ENCODE data around the gene EBPL. TPM values are rescaled to one million over a fixed set of nuclear protein-coding genes. Genes with fewer than 3 reads are reported as not detected.

The EBPL gene
- total and polyA plus RNA-seq, 9 of the 15 experiments (the other 6 are each of a cell fraction or from before 2014, with no cell fraction given), result 5.2 to 68.3 (median 43.0) TPM

DNA sequence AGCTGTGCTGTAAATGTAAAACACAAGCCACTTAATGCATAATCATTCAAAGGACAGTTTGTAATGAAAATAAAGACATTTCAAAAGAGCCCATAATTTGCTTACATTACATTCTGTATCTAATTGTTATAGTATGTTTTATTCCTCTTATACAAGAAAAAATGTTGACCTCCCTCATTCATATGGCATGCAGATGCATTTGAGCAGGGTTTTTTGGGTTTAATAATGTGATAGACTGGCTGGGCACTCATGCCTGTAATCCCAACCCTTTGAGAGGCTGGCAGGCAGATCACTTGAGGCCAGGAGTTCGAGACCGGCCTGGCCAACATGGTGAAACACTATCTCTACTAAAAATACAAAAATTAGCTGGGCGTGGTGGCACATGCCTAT, 74.6 kb downstream of the EBPL start:
- in situ Hi-C loops (cut with MboI), result loop anchor here (10.0 kb wide), 1 partner anchor 192 kb away; no protein-coding TSS in a partner anchor
- intact Hi-C loops (cut with micrococcal nuclease), result no loop called here
- POLR2A ChIA-PET, result interaction anchor here (1.5 kb wide), 1 partner anchor 14 kb away, joined by 4 read pairs; no protein-coding TSS in a partner anchor
- Histone ChIP-seq H4K20me1 (replicated peaks; ENCODE audit: control insufficient read depth, insufficient read depth, low read length) (no peaks in the 10 kb centered on the region), H3K4me2 (ENCODE audit: insufficient read depth, low read length) (no peak overlapping the region), H3K9me1 (ENCODE audit: control insufficient read depth, insufficient read depth, low read length) (no peaks in the 10 kb centered on the region), H2AFZ (ENCODE audit: low read depth, low read length) (no peak overlapping the region), H3K36me3 (ENCODE audit: control insufficient read depth, insufficient read depth, low read length) (no peaks in the 10 kb centered on the region), H3K9me3 (replicated peaks; ENCODE audit: control insufficient read depth, insufficient read depth, low read depth, low read length) (no peaks in the 10 kb centered on the region), H3K27me3 (ENCODE audit: control insufficient read depth in 2 of 2, insufficient read depth in 2 of 2, low read length in 2 of 2) (no peaks in the 10 kb centered on the region), H3K27ac (ENCODE audit: extremely low read depth, low read depth, low read length) (no peak overlapping the region), H3K79me2 (ENCODE audit: control insufficient read depth, insufficient read depth, low read length) (no peaks in the 10 kb centered on the region), H3K9ac (ENCODE audit: insufficient read depth in 1 of 2, low read depth in 2 of 2, low read length in 2 of 2) (no peak overlapping the region), H3K4me3 (no peak overlapping the region), H3K4me1 (replicated peaks in 1 of 2; ENCODE audit: control insufficient read depth in 2 of 2, insufficient read depth in 2 of 2, low read length in 2 of 2) (peaks cover 0 to 4% of the 10 kb centered on the region in 2 experiments; a peak in 2 of 5 replicates)
- WGBS (ENCODE audit: insufficient coverage, low coverage, missing lambda C conversion rate), result 39% methylated on average over 3 of the region's 3 CpGs
- TF ChIP-seq DACH1 (IDR thresholded peaks at IDR 0.05; ENCODE audit: partially characterized antibody) (no peak), COPS2 (conservative IDR thresholded peaks at IDR 0.05) (no peak), ZNF41 (CRISPR knock-in tag; conservative IDR thresholded peaks at IDR 0.05) (no peak)
- TF ChIP-seq, protein P1, sequence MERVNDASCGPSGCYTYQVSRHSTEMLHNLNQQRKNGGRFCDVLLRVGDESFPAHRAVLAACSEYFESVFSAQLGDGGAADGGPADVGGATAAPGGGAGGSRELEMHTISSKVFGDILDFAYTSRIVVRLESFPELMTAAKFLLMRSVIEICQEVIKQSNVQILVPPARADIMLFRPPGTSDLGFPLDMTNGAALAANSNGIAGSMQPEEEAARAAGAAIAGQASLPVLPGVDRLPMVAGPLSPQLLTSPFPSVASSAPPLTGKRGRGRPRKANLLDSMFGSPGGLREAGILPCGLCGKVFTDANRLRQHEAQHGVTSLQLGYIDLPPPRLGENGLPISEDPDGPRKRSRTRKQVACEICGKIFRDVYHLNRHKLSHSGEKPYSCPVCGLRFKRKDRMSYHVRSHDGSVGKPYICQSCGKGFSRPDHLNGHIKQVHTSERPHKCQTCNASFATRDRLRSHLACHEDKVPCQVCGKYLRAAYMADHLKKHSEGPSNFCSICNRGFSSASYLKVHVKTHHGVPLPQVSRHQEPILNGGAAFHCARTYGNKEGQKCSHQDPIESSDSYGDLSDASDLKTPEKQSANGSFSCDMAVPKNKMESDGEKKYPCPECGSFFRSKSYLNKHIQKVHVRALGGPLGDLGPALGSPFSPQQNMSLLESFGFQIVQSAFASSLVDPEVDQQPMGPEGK (CRISPR knock-in tag; IDR thresholded peaks at IDR 0.05; ENCODE audit: borderline replicate concordance), result no peak
- ATAC-seq, result no peak
- CTCF ChIA-PET (ENCODE audit: low intra/inter-chr PET ratio), result no interaction called here
- FAIRE-seq, result no peak
- BruUV-seq (replicated peaks), result no TSS peak
- no peak for DNase-seq (ENCODE audit: extremely low read depth in 1 of 4, low spot score in 3 of 4)
